22Rv1 (cell line): ENCODE results near the gene UTY.

Experiments used
- CTCF ChIP-seq: fragments of 450-650 bp; IDR thresholded peaks from 2 replicates; pipeline ENCODE4 v1.5.1; 2017; ENCODE audit warnings: mild to moderate bottlenecking
- ZFX ChIP-seq: fragments of 450-650 bp; IDR thresholded peaks from 2 replicates; pipeline ENCODE4 v1.6.1; 2017; ENCODE audit warnings: antibody characterized with exemption, borderline replicate concordance

- TF ChIP-seq CTCF (no peak), ZFX (no peak)
Observed at GRCh38 chrY:13362662-13363061, 117.2 kb downstream of the UTY start.
